ENCODE data around the gene SERPINE3. TPM values are rescaled to one million over a fixed set of nuclear protein-coding genes. Genes with fewer than 3 reads are reported as not detected.

SERPINE3 gene
- total RNA-seq, 4 donors from 2014 or later, result not detected

DNA sequence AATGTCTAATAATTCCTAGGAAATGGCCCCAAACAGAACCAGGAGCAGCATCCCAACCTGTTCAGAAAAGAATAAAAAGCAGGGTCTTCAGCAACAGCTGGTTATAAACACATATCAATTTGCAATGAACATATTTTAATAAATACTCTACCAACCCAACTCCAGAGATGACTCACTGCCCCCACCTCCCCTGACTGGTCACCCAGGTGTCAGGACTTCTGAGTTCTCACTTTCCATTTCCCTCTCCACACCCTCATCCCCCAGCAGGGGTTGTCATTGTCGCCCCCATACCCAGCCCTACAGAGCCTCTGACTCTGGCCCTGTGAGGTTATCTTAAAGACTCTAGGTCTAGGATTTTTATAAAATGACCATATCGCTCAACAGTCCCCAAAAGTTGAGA is 6.9 kb downstream of the SERPINE3 start:
- Histone ChIP-seq H3K4me3 (no peak overlapping the region), H3K9me3 (no peaks in the 10 kb centered on the region), H3K36me3 (no peaks in the 10 kb centered on the region), H3K27ac (no peak overlapping the region), H3K4me1 (no peaks in the 10 kb centered on the region), H3K27me3 (no peaks in the 10 kb centered on the region)
- no peak for DNase-seq
- intact Hi-C loops (cut with DNase I), result no loop called here
- WGBS, 2 donors, result 79 to 81% methylated on average over 2 of the region's 2 CpGs
- TF ChIP-seq POLR2A (IDR thresholded peaks at IDR 0.05), result no peak
- TF ChIP-seq, protein P1, sequence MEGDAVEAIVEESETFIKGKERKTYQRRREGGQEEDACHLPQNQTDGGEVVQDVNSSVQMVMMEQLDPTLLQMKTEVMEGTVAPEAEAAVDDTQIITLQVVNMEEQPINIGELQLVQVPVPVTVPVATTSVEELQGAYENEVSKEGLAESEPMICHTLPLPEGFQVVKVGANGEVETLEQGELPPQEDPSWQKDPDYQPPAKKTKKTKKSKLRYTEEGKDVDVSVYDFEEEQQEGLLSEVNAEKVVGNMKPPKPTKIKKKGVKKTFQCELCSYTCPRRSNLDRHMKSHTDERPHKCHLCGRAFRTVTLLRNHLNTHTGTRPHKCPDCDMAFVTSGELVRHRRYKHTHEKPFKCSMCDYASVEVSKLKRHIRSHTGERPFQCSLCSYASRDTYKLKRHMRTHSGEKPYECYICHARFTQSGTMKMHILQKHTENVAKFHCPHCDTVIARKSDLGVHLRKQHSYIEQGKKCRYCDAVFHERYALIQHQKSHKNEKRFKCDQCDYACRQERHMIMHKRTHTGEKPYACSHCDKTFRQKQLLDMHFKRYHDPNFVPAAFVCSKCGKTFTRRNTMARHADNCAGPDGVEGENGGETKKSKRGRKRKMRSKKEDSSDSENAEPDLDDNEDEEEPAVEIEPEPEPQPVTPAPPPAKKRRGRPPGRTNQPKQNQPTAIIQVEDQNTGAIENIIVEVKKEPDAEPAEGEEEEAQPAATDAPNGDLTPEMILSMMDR (IDR thresholded peaks at IDR 0.05), result no peak

DNA sequence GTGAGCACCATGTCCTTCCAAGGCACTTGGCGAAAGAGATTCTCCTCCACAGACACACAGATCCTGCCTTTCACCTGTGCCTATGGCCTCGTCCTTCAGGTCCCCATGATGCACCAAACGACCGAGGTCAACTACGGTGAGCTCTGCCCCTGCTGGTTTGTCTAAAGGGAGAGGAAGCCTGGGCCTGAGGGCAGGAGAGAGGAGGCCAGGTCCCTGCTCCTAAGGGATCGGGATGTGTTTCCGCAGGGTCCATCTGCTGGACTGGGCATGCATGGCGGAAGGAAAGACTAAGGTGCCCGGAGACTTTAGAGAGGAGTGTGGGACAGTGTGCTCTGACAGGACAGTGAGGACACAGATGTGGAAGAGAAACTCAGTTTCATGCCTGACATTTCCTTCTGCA is 7.6 kb downstream of the SERPINE3 start:
- no peaks in the 10 kb centered on the region for H3K4me1 ChIP-seq
- DNase-seq, result no peak
- H3K27ac ChIP-seq, result no peak overlapping the region
- no peak overlapping the region for H3K4me3 ChIP-seq
- WGBS, 2 donors, result 86 to 97% methylated on average over 4 to 5 of the region's 9 CpGs
- H3K9me3 ChIP-seq, result no peaks in the 10 kb centered on the region
- intact Hi-C loops (cut with DNase I), result no loop called here
- H3K27me3 ChIP-seq, result no peaks in the 10 kb centered on the region
- no peak for TF ChIP-seq POLR2A (IDR thresholded peaks at IDR 0.05)
- TF ChIP-seq, protein P1 (IDR thresholded peaks at IDR 0.05), result no peak
- no peaks in the 10 kb centered on the region for H3K36me3 ChIP-seq

DNA sequence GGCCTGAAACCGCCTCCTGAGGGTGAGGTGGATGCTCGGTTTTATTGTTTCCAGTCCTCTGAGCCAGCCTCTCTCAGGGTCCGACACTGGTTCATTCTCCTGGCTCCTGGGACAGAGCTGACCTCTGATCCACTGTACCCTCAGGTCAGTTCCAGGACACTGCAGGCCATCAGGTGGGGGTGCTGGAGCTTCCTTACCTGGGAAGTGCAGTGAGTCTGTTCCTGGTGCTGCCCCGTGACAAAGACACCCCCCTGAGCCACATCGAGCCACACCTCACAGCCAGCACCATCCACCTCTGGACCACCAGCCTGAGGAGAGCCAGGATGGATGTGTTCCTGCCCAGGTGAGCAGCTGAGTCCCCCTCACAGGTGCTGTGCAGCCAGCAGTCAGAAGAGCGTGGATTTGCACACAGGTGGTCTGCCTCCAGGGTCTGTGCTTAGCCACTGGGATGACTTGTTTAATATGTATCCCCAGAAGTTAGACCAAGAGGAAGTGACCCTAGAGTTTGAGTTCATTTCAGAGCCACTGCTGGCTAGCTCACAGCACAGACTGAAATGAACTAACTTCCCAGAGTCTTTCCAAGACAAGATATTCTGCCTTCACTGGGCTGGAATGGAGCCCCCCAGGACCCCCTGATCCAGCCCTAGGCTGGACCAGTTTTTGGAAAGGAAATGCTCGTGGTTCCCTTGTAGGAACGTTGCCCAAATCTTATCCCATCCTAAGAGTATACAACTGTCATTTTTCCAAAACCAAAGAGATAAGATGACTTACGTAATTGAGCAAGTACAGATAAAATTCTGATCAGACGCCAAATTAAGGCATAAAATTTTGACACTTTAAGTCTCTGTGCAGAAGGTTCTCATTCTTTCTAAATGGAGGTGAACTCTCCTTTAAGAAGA is 8.8 kb downstream of the SERPINE3 start:
- Histone ChIP-seq H3K9me3 (no peaks in the 10 kb centered on the region), H3K36me3 (no peaks in the 10 kb centered on the region), H3K4me3 (no peak overlapping the region), H3K27me3 (no peaks in the 10 kb centered on the region), H3K4me1 (no peaks in the 10 kb centered on the region), H3K27ac (no peak overlapping the region)
- no peak for TF ChIP-seq POLR2A (IDR thresholded peaks at IDR 0.05)
- TF ChIP-seq, protein P1 (IDR thresholded peaks at IDR 0.05), result no peak
- intact Hi-C loops (cut with DNase I), result no loop called here
- no peak for DNase-seq
- WGBS, 2 donors, result 78% methylated on average over 4 to 7 of the region's 10 CpGs

DNA sequence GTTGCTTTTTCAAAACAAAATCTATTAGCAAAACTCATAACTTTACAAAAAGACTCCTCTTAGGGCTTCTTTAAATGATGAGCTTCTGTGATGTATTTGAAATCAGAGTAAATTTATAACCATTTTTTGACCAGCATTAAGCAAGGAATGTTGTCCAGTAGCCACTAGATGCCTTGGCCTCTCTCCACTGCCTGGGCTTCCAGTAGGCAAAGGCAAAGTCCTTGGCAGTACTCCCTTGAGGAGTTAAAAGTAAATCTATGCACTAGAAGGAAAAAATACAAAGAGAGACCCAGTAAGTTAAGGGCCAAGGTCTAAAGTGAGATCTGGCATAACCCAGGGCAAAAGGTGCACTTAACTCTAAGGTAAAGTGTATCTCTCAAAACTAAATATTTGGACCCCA is 9.5 kb downstream of the SERPINE3 start:
- no peak for DNase-seq
- TF ChIP-seq POLR2A (IDR thresholded peaks at IDR 0.05), result no peak
- TF ChIP-seq, protein P1 (IDR thresholded peaks at IDR 0.05), result no peak
- H3K4me1 ChIP-seq, result no peaks in the 10 kb centered on the region

DNA sequence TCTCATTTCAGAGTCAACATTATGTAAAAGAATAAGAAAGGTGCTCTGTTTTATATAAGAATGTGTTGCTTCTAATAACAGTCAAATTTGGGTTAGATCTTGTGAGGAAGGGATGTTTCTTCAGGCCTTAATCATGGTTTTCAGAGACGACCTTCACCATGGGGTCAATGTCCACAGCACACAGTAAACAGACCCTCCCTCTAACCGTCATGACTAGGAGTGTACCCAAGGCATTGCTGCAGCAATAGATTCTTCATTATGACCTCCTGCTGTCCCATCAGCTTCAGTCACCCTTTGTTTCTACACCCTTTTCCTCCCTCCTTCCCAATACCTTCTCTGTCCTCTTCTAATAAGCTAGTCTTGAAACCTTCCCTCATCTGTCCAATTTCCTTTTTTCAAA is 15.7 kb downstream of the SERPINE3 start:
- Histone ChIP-seq H3K4me3 (no peak overlapping the region), H3K36me3 (no peaks in the 10 kb centered on the region), H3K4me1 (no peaks in the 10 kb centered on the region), H3K27me3 (no peaks in the 10 kb centered on the region), H3K9me3 (no peaks in the 10 kb centered on the region), H3K27ac (no peak overlapping the region)
- no peak for DNase-seq
- 60 to 76% methylated on average over 2 of the region's 2 CpGs for WGBS, 2 donors
- no peak for TF ChIP-seq POLR2A (IDR thresholded peaks at IDR 0.05)
- intact Hi-C loops (cut with DNase I), result no loop called here

More for the DNA sequence above, 9.5 kb downstream of the SERPINE3 start:
- no peaks in the 10 kb centered on the region for H3K36me3 ChIP-seq
- no peak overlapping the region for H3K27ac ChIP-seq
- H3K4me3 ChIP-seq, result no peak overlapping the region
- H3K27me3 ChIP-seq, result no peaks in the 10 kb centered on the region
- intact Hi-C loops (cut with DNase I), result no loop called here
- H3K9me3 ChIP-seq, result no peaks in the 10 kb centered on the region

All from esophagus squamous epithelium (tissue), 5 donors.